SK-N-SH (cell line): ENCODE measurements around the gene SV2C. TPM values are rescaled to one million over a fixed set of nuclear protein-coding genes. Genes with fewer than 3 reads are reported as not detected.

Source experiments
- CTCF ChIA-PET: fragments of 300-600, 350-600 bp; formaldehyde crosslinking; extraction: SDS; loops from one replicate; lab custom pipeline; 2021; lab: Yijun Ruan, JAX
- POLR2A ChIA-PET: fragments of 350-600 bp; sonication (Branson Sonifier 250); formaldehyde crosslinking; extraction: SDS; loops from one replicate; lab custom pipeline; 2020; ENCODE audit warnings: antibody characterized with exemption, inconsistent platforms; lab: Yijun Ruan, JAX
- DNase-seq: peaks from one replicate; pipeline ENCODE4 v3.0.0; 2012
- H2AFZ ChIP-seq: fragments of 200-600 bp; sonication (generic); 2 replicates; pipeline ENCODE4 v1.8.1; 2016; ENCODE audit warnings: antibody characterized with exemption, mild to moderate bottlenecking, low read depth
- H3F3A ChIP-seq: fragments of 200-600 bp; sonication (generic); replicated peaks from 2 replicates; pipeline ENCODE3; 2016; ENCODE audit warnings: antibody characterized with exemption, mild to moderate bottlenecking; ENCODE audit not compliant: insufficient read depth
- H3K27ac ChIP-seq, 2 experiments: fragments of 200-500 bp in 1 of 2; fragments of 200-600 bp in 1 of 2; sonication (Bioruptor generic) in 1 of 2; sonication (generic), shearing (Covaris generic) in 1 of 2; 2 replicates each; pipeline versions ENCODE4 v1.5.1 to v1.6.1; 2014 to 2016; ENCODE audit warnings: low read depth in 2 of 2, inconsistent platforms in 1 of 2, low read length in 1 of 2, mild to moderate bottlenecking in 1 of 2, mixed read lengths in 1 of 2
- H3K27me3 ChIP-seq: fragments of 200-600 bp; sonication (generic), shearing (Covaris generic); 2 replicates; pipeline ENCODE4 v1.6.1; 2016; ENCODE audit warnings: mixed run types; ENCODE audit not compliant: insufficient read depth
- H3K36me3 ChIP-seq, 2 experiments: fragments of 200-500 bp in 1 of 2; fragments of 200-600 bp in 1 of 2; sonication (Bioruptor generic) in 1 of 2; sonication (generic) in 1 of 2; replicated peaks in 1 of 2; 2 replicates each; pipeline versions ENCODE3 to v1.5.1; 2014 to 2016; ENCODE audit warnings: low read length in 1 of 2, mild to moderate bottlenecking in 1 of 2; ENCODE audit not compliant: insufficient read depth in 2 of 2, control insufficient read depth in 1 of 2
- H3K4me1 ChIP-seq, 2 experiments: fragments of 200-500 bp in 1 of 2; fragments of 200-600 bp in 1 of 2; sonication (Bioruptor generic) in 1 of 2; sonication (generic), shearing (Covaris generic) in 1 of 2; 2 replicates each; pipeline versions ENCODE4 v1.5.1 to v1.6.1; 2014 to 2016; ENCODE audit warnings: low read depth in 1 of 2, low read length in 1 of 2, mixed run types in 1 of 2; ENCODE audit not compliant: insufficient read depth in 2 of 2, control insufficient read depth in 1 of 2
- H3K4me2 ChIP-seq: fragments of 200-600 bp; sonication (generic), shearing (Covaris generic); 2 replicates; pipeline ENCODE4 v1.6.1; 2017; ENCODE audit warnings: mixed run types
- H3K4me3 ChIP-seq, 2 experiments: fragments of 200-500 bp in 1 of 2; fragments of 200-600 bp in 1 of 2; sonication (Bioruptor generic) in 1 of 2; sonication (generic), shearing (Covaris generic) in 1 of 2; 2 replicates each; pipeline versions ENCODE4 v1.5.1 to v1.8.1; 2014 to 2016; ENCODE audit warnings: low read depth in 2 of 2, inconsistent platforms in 1 of 2, low read length in 1 of 2, mild to moderate bottlenecking in 1 of 2, mixed read lengths in 1 of 2, moderate library complexity in 1 of 2
- H3K79me2 ChIP-seq: fragments of 200-600 bp; sonication (generic); 2 replicates; pipeline ENCODE4 v1.8.1; 2017; ENCODE audit warnings: mild to moderate bottlenecking; ENCODE audit not compliant: insufficient read depth
- H3K9ac ChIP-seq: fragments of 200-600 bp; sonication (generic); 2 replicates; pipeline ENCODE4 v1.6.1; 2017; ENCODE audit warnings: mixed run types
- H3K9me2 ChIP-seq: fragments of 200-600 bp; sonication (generic); 2 replicates; pipeline ENCODE4 v1.6.1; 2017; ENCODE audit warnings: mixed run types
- H3K9me3 ChIP-seq: fragments of 200-600 bp; sonication (generic); 2 replicates; pipeline ENCODE4 v1.6.1; 2017; ENCODE audit warnings: mixed run types, mild to moderate bottlenecking, moderate library complexity
- H4K20me1 ChIP-seq: fragments of 200-600 bp; sonication (generic); 2 replicates; pipeline ENCODE4 v1.6.1; 2017; ENCODE audit warnings: mild to moderate bottlenecking, mixed run types; ENCODE audit not compliant: insufficient read depth
- CTCF ChIP-seq: fragments of 200-600 bp; sonication (generic); IDR thresholded peaks from 2 replicates; pipeline ENCODE4 v1.6.1; 2017; ENCODE audit warnings: antibody characterized with exemption, mild to moderate bottlenecking, moderate library complexity
- ELF1 ChIP-seq: IDR thresholded peaks from 2 replicates; pipeline ENCODE4 v1.4.0; 2012
- EP300 ChIP-seq, 2 experiments: IDR thresholded peaks; 2 replicates each; pipeline versions ENCODE4 v1.4.0 to v1.6.1; 2012; ENCODE audit warnings: borderline replicate concordance in 1 of 2, low read depth in 1 of 2, low read length in 1 of 2
- EZH2phosphoT487 ChIP-seq: fragments of 200-600 bp; sonication (generic); IDR thresholded peaks from 2 replicates; pipeline ENCODE4 v1.6.1; 2017; ENCODE audit warnings: low read depth, mixed run types, mild to moderate bottlenecking, antibody characterized with exemption, moderate library complexity, borderline replicate concordance
- FOSL2 ChIP-seq: IDR thresholded peaks from 2 replicates; pipeline ENCODE4 v1.4.0; 2012; ENCODE audit warnings: low read depth, mild to moderate bottlenecking, moderate library complexity, borderline replicate concordance
- FOXJ3 ChIP-seq: sonication (generic); formaldehyde crosslinking; IDR thresholded peaks from 2 replicates; pipeline ENCODE4 v1.5.1; 2020; ENCODE audit warnings: mild to moderate bottlenecking, missing genetic modification reagents
- FOXM1 ChIP-seq: IDR thresholded peaks from 2 replicates; pipeline ENCODE4 v1.4.0; 2012; ENCODE audit warnings: low read depth, mild to moderate bottlenecking
- GABPA ChIP-seq: IDR thresholded peaks from 2 replicates; pipeline ENCODE4 v1.4.0; 2012; ENCODE audit warnings: low read depth, mild to moderate bottlenecking
- GATA2 ChIP-seq: sonication (generic); formaldehyde crosslinking; IDR thresholded peaks from 2 replicates; pipeline ENCODE4 v1.5.0; 2020; ENCODE audit warnings: mild to moderate bottlenecking, missing genetic modification reagents
- JUND ChIP-seq: IDR thresholded peaks from 2 replicates; pipeline ENCODE4 v1.4.0; 2012
- MEF2A ChIP-seq: IDR thresholded peaks from 2 replicates; pipeline ENCODE4 v1.4.0; 2012; ENCODE audit warnings: low read depth, borderline replicate concordance
- MXI1 ChIP-seq: IDR thresholded peaks from 2 replicates; pipeline ENCODE4 v1.6.1; 2012; ENCODE audit warnings: mild to moderate bottlenecking, low read depth, low read length, improper control_type of control experiment
- NRF1 ChIP-seq: IDR thresholded peaks from 2 replicates; pipeline ENCODE4 v1.6.1; 2012; ENCODE audit warnings: low read depth, mild to moderate bottlenecking, low read length
- POLR2AphosphoS5 ChIP-seq: IDR thresholded peaks from 2 replicates; pipeline ENCODE4 v1.6.1; 2012; ENCODE audit warnings: low read depth, low read length
- RAD21 ChIP-seq: IDR thresholded peaks from 2 replicates; pipeline ENCODE4 v1.6.1; 2012; ENCODE audit warnings: mild to moderate bottlenecking, low read length
- RCOR1 ChIP-seq: fragments of 150-350 bp; IDR thresholded peaks from 2 replicates; pipeline ENCODE4 v1.6.1; 2017; ENCODE audit warnings: antibody characterized with exemption, low read length
- RXRA ChIP-seq: IDR thresholded peaks from 2 replicates; pipeline ENCODE4 v1.4.0; 2012; ENCODE audit warnings: low read depth, mild to moderate bottlenecking, borderline replicate concordance
- SMC3 ChIP-seq: IDR thresholded peaks from 2 replicates; pipeline ENCODE4 v1.6.1; 2012; ENCODE audit warnings: low read depth, low read length, improper control_type of control experiment
- TAF1 ChIP-seq: IDR thresholded peaks from 2 replicates; pipeline ENCODE4 v1.6.1; 2012; ENCODE audit warnings: low read depth, mild to moderate bottlenecking, low read length, moderate library complexity, borderline replicate concordance
- YY1 ChIP-seq: IDR thresholded peaks from 2 replicates; pipeline ENCODE4 v1.4.0; 2012; ENCODE audit warnings: low read depth, mild to moderate bottlenecking
- WGBS: methylation state at CpG from one replicate; pipeline ENCODE4 v1.1.6; 2017; ENCODE audit warnings: low lambda C conversion rate; 5-methylcytosine and 5-hydroxymethylcytosine counted together
- polyA plus RNA-seq, 3 experiments: library from polyadenylated mRNA; depleted of rRNA; stranded (reverse); fragments of >200 nt; gene quantifications; 2 replicates each; pipeline ENCODE4 v1.2.3, GENCODE V29; 2012
- TF ChIP-seq, protein P1 (sequence below): IDR thresholded peaks from 2 replicates; pipeline ENCODE4 v1.6.1; 2012; ENCODE audit warnings: mild to moderate bottlenecking, low read depth, low read length, moderate library complexity
- TF ChIP-seq, protein P2 (sequence below): IDR thresholded peaks from 2 replicates; pipeline ENCODE4 v1.4.0; 2012; ENCODE audit warnings: low read depth

The SV2C gene
- polyA plus RNA-seq, 1 of the 3 experiments (the other 2 are of a cell fraction), result 0.05 TPM

DNA sequence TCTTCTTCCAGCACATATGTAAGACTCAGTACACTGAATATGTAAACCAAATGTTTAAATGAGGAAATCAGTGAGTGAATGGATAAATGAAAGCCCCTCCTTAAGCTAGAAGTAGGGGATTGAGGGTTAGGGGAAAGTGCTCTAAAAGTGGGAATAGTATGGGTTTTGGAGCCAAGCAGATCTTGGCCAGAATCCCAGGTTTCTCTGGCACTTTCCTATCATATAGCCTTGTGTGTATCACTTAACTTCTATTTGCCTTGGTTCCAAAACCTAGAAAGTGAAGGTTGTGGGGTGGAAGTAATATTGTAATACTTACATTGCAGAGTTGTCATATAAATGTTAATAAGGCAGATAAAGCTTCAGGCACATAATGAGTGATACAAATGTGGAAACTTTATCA is 45.0 kb upstream of the SV2C start (continued):
- TF ChIP-seq, protein P1, sequence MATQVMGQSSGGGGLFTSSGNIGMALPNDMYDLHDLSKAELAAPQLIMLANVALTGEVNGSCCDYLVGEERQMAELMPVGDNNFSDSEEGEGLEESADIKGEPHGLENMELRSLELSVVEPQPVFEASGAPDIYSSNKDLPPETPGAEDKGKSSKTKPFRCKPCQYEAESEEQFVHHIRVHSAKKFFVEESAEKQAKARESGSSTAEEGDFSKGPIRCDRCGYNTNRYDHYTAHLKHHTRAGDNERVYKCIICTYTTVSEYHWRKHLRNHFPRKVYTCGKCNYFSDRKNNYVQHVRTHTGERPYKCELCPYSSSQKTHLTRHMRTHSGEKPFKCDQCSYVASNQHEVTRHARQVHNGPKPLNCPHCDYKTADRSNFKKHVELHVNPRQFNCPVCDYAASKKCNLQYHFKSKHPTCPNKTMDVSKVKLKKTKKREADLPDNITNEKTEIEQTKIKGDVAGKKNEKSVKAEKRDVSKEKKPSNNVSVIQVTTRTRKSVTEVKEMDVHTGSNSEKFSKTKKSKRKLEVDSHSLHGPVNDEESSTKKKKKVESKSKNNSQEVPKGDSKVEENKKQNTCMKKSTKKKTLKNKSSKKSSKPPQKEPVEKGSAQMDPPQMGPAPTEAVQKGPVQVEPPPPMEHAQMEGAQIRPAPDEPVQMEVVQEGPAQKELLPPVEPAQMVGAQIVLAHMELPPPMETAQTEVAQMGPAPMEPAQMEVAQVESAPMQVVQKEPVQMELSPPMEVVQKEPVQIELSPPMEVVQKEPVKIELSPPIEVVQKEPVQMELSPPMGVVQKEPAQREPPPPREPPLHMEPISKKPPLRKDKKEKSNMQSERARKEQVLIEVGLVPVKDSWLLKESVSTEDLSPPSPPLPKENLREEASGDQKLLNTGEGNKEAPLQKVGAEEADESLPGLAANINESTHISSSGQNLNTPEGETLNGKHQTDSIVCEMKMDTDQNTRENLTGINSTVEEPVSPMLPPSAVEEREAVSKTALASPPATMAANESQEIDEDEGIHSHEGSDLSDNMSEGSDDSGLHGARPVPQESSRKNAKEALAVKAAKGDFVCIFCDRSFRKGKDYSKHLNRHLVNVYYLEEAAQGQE, result no peak
- TF ChIP-seq POLR2AphosphoS5 (no peak), FOSL2 (no peak), EP300 (IDR thresholded peaks at IDR 0.05; ENCODE audit: borderline replicate concordance in 1 of 2, low read depth in 1 of 2, low read length in 1 of 2) (no peak), MEF2A (no peak), RXRA (no peak), GABPA (no peak), JUND (no peak)
- TF ChIP-seq, protein P2, sequence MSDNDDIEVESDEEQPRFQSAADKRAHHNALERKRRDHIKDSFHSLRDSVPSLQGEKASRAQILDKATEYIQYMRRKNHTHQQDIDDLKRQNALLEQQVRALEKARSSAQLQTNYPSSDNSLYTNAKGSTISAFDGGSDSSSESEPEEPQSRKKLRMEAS, result no peak

DNA sequence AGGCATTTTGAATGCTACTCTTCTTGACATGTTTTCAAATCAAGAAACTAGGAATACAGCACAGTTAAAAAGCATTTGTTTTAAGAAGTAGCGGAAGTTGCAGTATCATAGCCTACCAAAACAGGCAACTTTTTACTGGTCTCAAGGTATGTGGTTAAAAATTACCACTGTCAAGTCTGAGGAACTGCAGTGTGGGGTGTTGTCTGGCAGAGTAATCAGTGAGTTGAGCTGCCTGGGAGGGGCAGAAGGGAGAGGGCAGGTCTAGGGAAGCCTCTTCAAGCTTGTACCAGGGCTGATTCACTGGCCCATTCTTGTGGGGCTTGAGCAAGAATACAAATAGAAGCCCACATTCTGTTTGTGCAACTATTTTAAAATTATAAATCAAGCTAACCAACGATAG is 42.4 kb upstream of the SV2C start:
- CTCF ChIA-PET, result no interaction called here
- Histone ChIP-seq H3F3A (no peaks in the 10 kb centered on the region), H3K79me2 (no peaks in the 10 kb centered on the region), H3K4me2 (no peak overlapping the region), H3K27ac (no peak overlapping the region), H2AFZ (no peak overlapping the region), H3K9me2 (no peaks in the 10 kb centered on the region), H3K4me1 (no peaks in the 10 kb centered on the region), H3K36me3 (no peaks in the 10 kb centered on the region), H3K9ac (no peak overlapping the region), H3K27me3 (no peaks in the 10 kb centered on the region), H3K9me3 (no peaks in the 10 kb centered on the region), H4K20me1 (no peaks in the 10 kb centered on the region), H3K4me3 (no peak overlapping the region)
- TF ChIP-seq, protein P1, result no peak
- TF ChIP-seq YY1 (no peak), NRF1 (no peak), CTCF (no peak), RAD21 (no peak), GATA2 (CRISPR knock-in tag) (no peak), MXI1 (no peak), JUND (no peak), SMC3 (no peak), EZH2phosphoT487 (no peak), TAF1 (no peak), POLR2AphosphoS5 (no peak), FOXJ3 (CRISPR knock-in tag) (no peak), RCOR1 (no peak), ELF1 (no peak), GABPA (no peak), FOXM1 (no peak)
- no peak for DNase-seq
- WGBS, result 25% methylated on average over 2 of the region's 2 CpGs
- POLR2A ChIA-PET, result no interaction called here
